ENCODE measurements around the gene EXOC4.

DNA sequence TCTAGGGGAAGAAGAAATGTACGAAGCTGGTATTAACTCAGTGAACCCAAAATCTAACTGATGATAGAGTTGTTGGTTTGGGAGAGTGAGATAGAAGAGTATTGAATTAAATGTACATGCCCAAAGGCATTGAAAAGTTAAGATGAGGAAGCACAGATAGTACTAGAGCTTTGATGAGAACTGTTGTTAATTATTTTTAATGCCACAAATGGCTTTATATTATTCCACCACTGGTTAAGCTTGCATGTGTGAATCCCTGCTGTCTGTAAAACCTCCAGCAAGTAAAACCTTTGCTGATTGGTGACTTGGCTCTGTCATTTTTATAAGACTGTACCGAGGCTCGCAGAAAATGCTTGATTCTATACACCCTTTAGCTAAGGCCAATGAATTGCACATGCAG lies 491.6 kb downstream of the EXOC4 start:
- TF ChIP-seq, protein P1, sequence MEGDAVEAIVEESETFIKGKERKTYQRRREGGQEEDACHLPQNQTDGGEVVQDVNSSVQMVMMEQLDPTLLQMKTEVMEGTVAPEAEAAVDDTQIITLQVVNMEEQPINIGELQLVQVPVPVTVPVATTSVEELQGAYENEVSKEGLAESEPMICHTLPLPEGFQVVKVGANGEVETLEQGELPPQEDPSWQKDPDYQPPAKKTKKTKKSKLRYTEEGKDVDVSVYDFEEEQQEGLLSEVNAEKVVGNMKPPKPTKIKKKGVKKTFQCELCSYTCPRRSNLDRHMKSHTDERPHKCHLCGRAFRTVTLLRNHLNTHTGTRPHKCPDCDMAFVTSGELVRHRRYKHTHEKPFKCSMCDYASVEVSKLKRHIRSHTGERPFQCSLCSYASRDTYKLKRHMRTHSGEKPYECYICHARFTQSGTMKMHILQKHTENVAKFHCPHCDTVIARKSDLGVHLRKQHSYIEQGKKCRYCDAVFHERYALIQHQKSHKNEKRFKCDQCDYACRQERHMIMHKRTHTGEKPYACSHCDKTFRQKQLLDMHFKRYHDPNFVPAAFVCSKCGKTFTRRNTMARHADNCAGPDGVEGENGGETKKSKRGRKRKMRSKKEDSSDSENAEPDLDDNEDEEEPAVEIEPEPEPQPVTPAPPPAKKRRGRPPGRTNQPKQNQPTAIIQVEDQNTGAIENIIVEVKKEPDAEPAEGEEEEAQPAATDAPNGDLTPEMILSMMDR (conservative IDR thresholded peaks at IDR 0.05), result no peak
- TF ChIP-seq ZFX (IDR thresholded peaks at IDR 0.05), result no peak
